HCT116 (cell line): ENCODE results near the gene SLC26A2.

ENCODE experiments used
- CEBPB ChIP-seq: IDR thresholded peaks from 2 replicates; pipeline ENCODE4 v1.6.1; 2012; ENCODE audit warnings: low read depth
- EGR1 ChIP-seq: IDR thresholded peaks from 2 replicates; pipeline ENCODE4 v1.6.1; 2012; ENCODE audit warnings: low read depth
- EZH2 ChIP-seq: fragments of 200-600 bp; sonication (generic); IDR thresholded peaks from 2 replicates; pipeline ENCODE4 v1.6.1; 2017; ENCODE audit warnings: antibody characterized with exemption, mixed run types
- EZH2phosphoT487 ChIP-seq: fragments of 200-600 bp; IDR thresholded peaks from 2 replicates; pipeline ENCODE4 v1.6.1; 2018; ENCODE audit warnings: antibody characterized with exemption, borderline replicate concordance
- FOSL1 ChIP-seq: IDR thresholded peaks from 2 replicates; pipeline ENCODE4 v1.6.1; 2012; ENCODE audit warnings: low read depth
- JUND ChIP-seq: IDR thresholded peaks from 2 replicates; pipeline ENCODE4 v1.6.1; 2012
- POLR2A ChIP-seq: IDR thresholded peaks from 2 replicates; pipeline ENCODE4 v1.7.0; 2011; ENCODE audit warnings: borderline replicate concordance; ENCODE audit not compliant: insufficient read depth, insufficient read length; ENCODE audit errors: extremely low read depth
- POLR2AphosphoS5 ChIP-seq: IDR thresholded peaks from 2 replicates; pipeline ENCODE4 v1.6.1; 2011; ENCODE audit warnings: mild to moderate bottlenecking, low read depth, low read length, moderate library complexity
- YY1 ChIP-seq: IDR thresholded peaks from 2 replicates; pipeline ENCODE4 v1.6.1; 2011; ENCODE audit warnings: low read length, low read depth, moderate library complexity, mild to moderate bottlenecking; ENCODE audit not compliant: insufficient replicate concordance; ENCODE audit errors: extremely low read depth
- ZNF274 ChIP-seq: fragments of 200-500 bp; sonication (Bioruptor generic); IDR thresholded peaks from 2 replicates; pipeline ENCODE4 v1.6.1; 2014; ENCODE audit warnings: mild to moderate bottlenecking, low read depth, low read length, inconsistent platforms
- TF ChIP-seq, protein P1 (sequence below), 3 experiments: fragments of 200-600 bp in 1 of 3; sonication (generic) in 1 of 3; IDR thresholded peaks in 2 of 3; conservative IDR thresholded peaks in 1 of 3; 2 replicates each; pipeline ENCODE4 v1.5.1; 2012 to 2017; ENCODE audit warnings: low read depth in 2 of 3, low read length in 2 of 3, antibody characterized with exemption in 1 of 3, borderline replicate concordance in 1 of 3, control low read depth in 1 of 3, mild to moderate bottlenecking in 1 of 3, mixed read lengths in 1 of 3, mixed run types in 1 of 3, moderate library complexity in 1 of 3; ENCODE audit not compliant: insufficient read depth in 1 of 3
- TF ChIP-seq, protein P2 (sequence below): IDR thresholded peaks from 2 replicates; pipeline ENCODE4 v1.6.1; 2012; ENCODE audit warnings: low read depth

DNA sequence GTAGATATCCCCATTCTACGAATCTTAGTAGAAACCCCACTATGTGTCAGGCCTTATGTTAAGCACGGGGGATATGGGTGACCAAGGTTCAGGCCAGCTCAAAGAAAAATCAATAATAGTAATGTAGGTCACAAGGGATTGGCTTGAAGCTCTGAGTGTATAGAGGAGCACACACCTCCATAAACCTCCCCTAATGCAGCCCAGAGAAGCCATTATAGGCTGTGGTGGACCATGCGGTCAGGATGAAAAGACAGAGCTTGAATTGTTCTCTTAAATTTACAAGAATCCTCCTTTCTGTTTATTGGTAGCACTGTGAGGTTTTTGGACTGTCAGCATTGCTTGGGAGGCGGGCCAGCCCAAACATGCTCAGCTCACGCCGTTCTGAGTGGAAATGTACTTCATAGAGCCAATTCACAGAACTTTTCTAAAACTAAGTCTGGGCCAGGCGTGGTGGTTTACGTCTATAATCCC is 25.1 kb upstream of the SLC26A2 start:
- TF ChIP-seq, protein P1, sequence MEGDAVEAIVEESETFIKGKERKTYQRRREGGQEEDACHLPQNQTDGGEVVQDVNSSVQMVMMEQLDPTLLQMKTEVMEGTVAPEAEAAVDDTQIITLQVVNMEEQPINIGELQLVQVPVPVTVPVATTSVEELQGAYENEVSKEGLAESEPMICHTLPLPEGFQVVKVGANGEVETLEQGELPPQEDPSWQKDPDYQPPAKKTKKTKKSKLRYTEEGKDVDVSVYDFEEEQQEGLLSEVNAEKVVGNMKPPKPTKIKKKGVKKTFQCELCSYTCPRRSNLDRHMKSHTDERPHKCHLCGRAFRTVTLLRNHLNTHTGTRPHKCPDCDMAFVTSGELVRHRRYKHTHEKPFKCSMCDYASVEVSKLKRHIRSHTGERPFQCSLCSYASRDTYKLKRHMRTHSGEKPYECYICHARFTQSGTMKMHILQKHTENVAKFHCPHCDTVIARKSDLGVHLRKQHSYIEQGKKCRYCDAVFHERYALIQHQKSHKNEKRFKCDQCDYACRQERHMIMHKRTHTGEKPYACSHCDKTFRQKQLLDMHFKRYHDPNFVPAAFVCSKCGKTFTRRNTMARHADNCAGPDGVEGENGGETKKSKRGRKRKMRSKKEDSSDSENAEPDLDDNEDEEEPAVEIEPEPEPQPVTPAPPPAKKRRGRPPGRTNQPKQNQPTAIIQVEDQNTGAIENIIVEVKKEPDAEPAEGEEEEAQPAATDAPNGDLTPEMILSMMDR (IDR thresholded peaks at IDR 0.05 in 2 of 3, conservative IDR thresholded peaks at IDR 0.05 in 1 of 3; ENCODE audit: borderline replicate concordance in 1 of 3, insufficient read depth in 1 of 3, low read depth in 2 of 3, low read length in 2 of 3), result no peak
- no peak for TF ChIP-seq JUND
- no peak for TF ChIP-seq POLR2A
- no peak for TF ChIP-seq POLR2AphosphoS5
- TF ChIP-seq, protein P2, sequence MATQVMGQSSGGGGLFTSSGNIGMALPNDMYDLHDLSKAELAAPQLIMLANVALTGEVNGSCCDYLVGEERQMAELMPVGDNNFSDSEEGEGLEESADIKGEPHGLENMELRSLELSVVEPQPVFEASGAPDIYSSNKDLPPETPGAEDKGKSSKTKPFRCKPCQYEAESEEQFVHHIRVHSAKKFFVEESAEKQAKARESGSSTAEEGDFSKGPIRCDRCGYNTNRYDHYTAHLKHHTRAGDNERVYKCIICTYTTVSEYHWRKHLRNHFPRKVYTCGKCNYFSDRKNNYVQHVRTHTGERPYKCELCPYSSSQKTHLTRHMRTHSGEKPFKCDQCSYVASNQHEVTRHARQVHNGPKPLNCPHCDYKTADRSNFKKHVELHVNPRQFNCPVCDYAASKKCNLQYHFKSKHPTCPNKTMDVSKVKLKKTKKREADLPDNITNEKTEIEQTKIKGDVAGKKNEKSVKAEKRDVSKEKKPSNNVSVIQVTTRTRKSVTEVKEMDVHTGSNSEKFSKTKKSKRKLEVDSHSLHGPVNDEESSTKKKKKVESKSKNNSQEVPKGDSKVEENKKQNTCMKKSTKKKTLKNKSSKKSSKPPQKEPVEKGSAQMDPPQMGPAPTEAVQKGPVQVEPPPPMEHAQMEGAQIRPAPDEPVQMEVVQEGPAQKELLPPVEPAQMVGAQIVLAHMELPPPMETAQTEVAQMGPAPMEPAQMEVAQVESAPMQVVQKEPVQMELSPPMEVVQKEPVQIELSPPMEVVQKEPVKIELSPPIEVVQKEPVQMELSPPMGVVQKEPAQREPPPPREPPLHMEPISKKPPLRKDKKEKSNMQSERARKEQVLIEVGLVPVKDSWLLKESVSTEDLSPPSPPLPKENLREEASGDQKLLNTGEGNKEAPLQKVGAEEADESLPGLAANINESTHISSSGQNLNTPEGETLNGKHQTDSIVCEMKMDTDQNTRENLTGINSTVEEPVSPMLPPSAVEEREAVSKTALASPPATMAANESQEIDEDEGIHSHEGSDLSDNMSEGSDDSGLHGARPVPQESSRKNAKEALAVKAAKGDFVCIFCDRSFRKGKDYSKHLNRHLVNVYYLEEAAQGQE, result no peak
- TF ChIP-seq FOSL1, result no peak
- no peak for TF ChIP-seq ZNF274
- TF ChIP-seq EGR1, result no peak
- TF ChIP-seq CEBPB, result no peak
- no peak for TF ChIP-seq EZH2
- TF ChIP-seq EZH2phosphoT487, result no peak
- TF ChIP-seq YY1, result no peak
